Measurements from ENCODE around the gene GDF2.

GDF2 gene

GRCh38 chr10:47371629-47372485 is 49.6 kb downstream of the GDF2 start:
- no peak for DNase-seq

DNA sequence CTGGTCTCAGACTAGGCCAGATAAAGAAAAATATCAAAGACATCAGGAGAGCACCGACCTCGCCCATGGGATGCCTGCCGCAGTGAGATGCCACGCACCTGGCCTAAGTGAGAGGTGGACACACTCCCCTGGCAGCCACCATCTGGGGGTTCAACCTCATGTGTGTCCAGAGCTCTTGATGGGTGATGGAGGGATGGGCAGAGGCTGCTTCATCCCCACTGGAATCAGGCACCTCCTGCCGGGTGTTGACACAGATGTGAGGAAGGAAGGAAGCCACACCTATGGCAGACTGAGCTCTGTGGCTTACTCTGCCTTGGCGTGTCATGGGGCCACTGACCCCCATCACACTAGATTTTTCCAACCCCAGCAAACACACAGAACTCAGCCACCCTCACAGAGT is 50.5 kb downstream of the GDF2 start:
- no peak for DNase-seq

GRCh38 chr10:47374611-47375536 is 52.6 kb downstream of the GDF2 start:
- no peak for DNase-seq

- DNase-seq, result no peak
Measured at GRCh38 chr10:47376522-47377220, 54.4 kb downstream of the GDF2 start.
